Measurements from ENCODE around the gene ABHD14A.

- TF ChIP-seq CTCF (IDR thresholded peaks at IDR 0.05 in 8 of 11, conservative IDR thresholded peaks at IDR 0.05 in 3 of 11) (peak in 1 of 11 experiments; percentile 5), POLR2AphosphoS5 (IDR thresholded peaks at IDR 0.05) (no peak)
These were observed 20.8 kb upstream of the ABHD14A start for GRCh38 chr3:51954105-51954504.

All from spleen (tissue), 7 donors.